GM21737 (cell line): ENCODE results near the gene AUTS2.
A peak's percentile ranks its signal among the peaks of the same experiment; 100 is the strongest.

Experiments used
- ATAC-seq: cut with Tn5 transposase; IDR thresholded peaks from one replicate; pipeline ENCODE4 v1.9.1; 2021; ENCODE audit warnings: mild to moderate bottlenecking, moderate library complexity; ENCODE audit not compliant: unreplicated experiment

The AUTS2 gene

DNA sequence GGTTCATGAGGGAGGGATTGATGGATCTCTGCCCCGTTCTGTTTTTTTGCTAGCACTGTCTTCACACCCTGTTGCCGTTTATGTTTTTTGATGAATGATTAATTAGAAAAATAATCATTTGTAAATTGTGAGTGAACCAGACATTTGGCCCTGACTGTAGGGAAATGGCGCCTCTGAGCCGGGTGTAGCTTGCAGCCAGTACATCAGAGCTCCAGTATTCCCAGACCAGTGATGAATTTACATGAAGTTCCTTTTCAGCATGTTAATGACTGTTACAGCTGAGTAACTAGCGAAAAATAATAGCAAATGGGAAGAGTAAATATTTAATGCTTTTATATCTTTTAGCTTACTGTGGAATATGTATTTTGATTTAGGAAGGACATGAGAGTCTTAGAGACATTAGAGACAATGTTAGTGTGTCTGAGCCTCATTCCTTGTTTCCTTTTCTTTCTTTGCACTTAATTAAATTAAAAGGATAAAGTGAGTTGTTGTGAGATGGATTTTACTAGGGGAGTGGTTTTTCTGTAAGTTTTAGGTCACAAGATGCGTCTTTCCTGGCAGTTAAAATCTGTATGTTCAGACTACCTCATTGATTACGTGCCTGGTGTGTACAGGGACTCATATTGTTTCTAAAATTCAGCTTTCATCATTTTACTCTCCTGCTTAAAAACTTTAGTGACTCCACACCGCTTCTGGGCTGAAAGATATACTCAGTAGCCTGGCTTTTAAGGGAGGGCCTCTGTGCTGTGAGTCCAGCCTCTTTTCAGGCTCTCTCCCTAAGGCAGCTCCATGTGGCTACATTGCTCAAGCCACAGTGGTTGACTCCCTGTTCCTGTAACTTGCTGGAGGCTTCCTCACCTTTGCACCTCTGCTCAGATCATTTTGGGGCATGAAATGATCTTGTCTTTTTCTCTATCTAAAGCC is 86.4 kb downstream of the AUTS2 start:
- ATAC-seq: no peak

DNA sequence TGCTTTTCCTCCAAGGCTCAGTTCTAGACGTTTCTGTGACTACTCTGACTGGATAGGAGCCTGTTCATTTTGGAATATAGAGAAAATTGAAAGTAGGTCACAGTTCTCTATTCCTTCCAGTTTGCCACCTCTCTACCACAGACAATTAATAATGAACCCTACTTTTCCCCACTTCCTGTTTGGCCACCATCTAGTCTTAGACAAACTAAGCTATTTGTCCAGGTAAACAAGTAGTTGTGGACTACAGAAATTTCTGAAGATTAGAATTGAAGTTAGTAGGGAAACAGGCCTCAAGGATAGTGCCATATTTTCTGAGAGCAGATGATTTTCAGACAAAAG is 87.0 kb downstream of the AUTS2 start:
- ATAC-seq: no peak

GRCh38 chr7:69686366-69686765 is 88.1 kb downstream of the AUTS2 start:
- ATAC-seq: no peak

DNA sequence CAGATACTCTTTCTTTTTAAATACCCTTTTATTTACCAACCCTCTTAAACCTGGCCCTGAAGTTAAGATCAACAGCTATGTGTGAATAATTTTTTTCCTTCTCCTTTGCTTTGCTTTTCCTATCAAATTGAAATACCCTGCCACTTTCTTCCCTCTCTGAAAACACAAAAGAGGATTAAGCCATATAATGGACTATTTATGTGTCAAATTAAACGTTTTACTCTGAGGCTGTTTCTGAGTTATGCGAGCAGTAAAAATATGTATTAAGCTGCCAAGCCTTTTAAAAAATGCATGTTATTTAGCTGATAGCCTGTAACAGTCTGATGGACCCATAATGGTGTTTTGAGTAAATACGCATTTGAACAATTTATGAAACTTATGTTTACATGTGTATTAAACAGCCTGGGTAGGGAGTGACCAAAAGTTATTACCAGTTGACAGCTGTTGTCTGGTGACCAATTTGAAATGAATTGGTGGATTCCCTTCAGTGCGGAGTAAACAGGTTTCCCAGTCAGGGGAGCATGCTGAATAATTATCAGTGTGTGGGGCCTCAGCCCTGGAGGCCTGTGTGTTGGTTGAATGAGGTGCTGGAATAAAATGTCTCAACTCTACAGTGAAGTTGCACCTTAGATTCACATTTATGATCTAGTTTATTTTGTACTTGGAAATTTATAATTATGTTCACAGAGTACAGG is 89.6 kb downstream of the AUTS2 start:
- ATAC-seq: no peak

DNA sequence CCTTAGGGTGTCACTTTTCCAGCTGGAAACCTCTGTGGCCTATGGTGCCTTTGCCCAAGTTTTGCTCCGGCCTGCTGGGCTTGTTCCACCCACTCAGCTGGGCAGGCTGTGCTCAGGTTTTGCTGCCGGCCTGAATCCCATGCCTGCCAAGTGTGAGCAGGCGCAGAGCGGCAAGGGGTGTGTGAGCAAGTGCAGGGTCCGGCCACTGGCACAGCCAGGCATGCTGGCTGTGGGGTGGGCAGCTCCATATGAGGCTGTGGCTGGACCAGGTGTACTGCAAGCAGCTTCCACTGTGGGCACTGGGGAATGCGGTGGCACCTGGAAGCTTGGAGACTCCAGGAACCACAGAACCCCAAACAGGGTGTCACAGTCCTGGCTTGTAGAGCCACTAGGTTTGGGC is 92.1 kb downstream of the AUTS2 start:
- ATAC-seq: no peak

GRCh38 chr7:69691327-69691726 is 93.1 kb downstream of the AUTS2 start:
- ATAC-seq: no peak

DNA sequence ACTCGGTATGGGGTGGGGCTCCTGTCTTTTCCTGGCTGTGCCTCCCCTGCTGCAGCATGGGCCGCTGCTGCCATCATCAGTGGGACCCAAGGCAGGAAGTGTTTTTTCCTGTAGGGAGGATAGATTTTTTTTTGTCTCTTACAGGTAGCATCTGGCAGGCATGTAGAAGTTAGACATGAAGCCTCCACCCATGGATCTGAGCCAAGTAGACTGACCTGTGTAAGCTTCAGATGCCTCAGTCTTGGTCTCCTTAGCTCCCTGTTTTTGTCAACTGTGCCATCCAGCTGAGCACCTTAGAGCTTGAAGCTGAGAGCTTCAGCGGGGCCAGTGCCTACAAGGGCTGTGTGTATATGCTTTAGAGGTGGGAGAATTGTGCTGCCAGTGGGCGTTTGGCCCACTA is 93.5 kb downstream of the AUTS2 start:
- no peak for ATAC-seq

DNA sequence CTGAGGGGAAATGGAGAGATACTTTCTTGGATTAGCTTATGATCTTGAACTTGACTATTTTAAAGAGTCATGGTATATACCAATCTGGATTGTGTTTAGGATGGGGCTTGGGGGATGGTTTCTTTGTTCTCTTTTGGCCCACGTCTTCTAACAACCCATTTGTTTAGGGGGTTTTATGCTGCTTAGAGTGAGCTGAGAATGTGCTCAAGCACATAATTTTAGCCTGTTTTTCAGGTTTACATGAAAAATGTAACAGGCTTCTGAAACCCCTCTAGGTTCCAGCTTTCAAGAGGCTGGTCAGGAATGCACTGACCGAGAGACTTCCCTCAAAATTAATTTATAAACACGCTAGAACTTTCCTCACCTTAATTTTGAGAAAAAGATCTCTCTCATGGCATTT is 94.3 kb downstream of the AUTS2 start:
- ATAC-seq: no peak

GRCh38 chr7:69693042-69693441 is 94.8 kb downstream of the AUTS2 start:
- no peak for ATAC-seq

DNA sequence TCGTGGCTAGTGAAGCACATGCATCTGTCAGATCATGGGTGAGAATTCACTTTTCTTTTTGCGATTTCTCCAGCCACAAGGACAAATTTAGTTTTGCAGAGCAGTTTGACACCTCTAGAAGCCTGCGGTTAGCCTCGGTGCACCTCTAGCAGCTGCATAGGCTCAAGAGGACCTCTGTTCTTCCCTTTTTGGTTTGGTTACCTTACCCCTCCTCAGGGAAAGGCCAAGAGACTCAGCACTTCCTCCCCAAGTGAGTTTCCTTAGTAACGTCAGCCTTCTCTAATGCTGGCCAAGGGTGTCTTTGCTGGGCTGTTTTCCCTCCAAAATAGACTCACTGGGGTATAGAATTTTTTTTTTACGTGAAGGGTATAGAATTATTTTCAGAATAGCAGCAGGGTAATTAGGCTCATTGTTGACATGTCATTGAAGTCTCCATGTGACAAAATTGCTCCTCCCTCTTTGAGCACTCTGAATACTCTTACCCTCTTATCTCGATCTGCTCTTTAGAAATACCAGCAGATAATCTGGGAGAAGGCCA is 97.8 kb downstream of the AUTS2 start:
- peak; percentile 81 for ATAC-seq

DNA sequence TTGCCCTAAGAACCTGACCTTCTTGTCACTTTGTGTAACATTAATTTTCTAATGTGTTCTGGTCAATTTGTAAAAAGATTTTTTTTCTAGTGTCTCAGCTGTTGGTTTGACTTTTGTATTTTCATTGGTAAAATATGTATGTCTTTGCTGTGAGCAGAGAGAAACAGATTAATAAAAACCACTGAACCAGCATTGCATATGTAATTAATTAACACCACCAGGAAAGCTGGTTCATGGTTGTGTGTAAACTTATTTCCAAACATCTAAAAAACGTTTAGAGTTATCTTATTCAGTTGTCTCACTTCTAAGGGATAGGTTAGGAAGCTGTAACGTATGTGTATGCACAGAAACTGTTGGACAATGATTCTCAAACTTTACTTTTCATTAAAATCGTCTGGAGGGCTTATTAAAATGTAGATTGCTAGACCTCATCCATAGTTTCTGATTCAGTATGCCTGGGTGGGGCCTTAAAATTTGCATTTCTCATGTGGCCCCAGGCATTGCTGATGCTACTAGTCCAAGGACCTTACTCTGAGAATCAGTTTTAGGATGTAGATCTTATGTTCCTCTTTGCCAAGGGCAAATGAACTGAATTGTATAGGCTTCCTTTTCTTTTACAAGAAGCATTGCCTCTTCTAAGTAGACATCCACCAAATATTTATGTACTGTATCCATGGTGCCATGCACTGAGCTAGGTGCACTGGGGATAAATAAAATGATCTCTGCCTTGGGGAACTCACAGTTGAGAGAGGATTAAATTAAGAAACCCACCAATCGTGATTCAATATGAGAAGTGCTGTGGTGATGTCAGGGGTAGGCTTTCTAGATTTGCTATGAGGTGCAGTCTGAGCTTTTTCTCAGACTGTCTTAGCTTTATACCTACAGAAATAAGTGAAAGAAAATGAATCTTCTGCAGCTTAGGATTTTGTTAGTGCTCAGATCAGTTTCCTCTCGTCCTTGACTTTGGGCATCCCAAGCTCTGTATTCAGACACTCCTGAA is 98.7 kb downstream of the AUTS2 start:
- no peak for ATAC-seq

GRCh38 chr7:69698109-69698825 is 100.0 kb downstream of the AUTS2 start:
- ATAC-seq: no peak

GRCh38 chr7:69699931-69700330 is 101.7 kb downstream of the AUTS2 start:
- ATAC-seq: no peak

DNA sequence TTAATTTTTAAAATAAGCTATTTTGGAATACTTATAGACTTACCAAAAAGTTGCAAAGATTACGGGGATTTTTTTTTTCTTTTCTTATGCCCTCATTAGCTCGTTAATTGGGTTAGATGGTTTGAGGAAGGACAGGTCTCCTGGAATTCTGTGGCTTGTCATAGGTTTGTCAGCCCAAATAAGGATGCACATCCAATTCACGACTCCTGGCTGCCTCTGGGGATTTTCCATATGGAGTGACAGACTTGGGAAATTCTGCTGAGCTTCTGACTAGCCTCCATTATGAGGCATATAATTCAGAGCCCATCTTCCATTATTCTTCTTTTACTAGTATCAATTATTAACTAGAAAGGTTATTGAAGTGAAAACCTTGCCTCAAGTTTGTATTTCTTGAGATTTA is 102.1 kb downstream of the AUTS2 start:
- no peak for ATAC-seq

GRCh38 chr7:69701288-69701687 is 103.0 kb downstream of the AUTS2 start:
- ATAC-seq: no peak

- no peak for ATAC-seq
Measured at GRCh38 chr7:69702357-69702756, 104.1 kb downstream of the AUTS2 start.

DNA sequence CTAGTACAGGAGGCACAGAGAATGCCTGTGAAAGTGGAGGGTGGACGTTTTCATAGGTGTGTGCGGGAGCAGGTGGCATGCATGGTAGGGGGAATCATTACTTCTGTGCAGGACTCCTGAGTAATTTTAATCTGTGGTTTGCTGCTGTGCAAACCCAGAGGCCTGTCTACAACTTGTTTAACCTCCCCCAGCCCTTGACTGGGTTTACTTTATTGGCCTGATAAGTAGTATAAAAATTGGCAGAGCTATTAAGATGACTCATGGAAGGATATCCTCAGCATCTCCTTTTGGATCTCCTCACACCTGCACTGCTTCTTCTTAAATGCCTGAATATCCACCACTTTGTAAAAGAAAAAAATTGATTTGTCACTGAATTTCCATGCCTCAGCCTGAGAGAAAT is 104.8 kb downstream of the AUTS2 start:
- ATAC-seq: no peak

GRCh38 chr7:69706070-69706469 is 107.8 kb downstream of the AUTS2 start:
- no peak for ATAC-seq

- ATAC-seq: no peak
Measured at GRCh38 chr7:69708857-69709256, 110.6 kb downstream of the AUTS2 start.

DNA sequence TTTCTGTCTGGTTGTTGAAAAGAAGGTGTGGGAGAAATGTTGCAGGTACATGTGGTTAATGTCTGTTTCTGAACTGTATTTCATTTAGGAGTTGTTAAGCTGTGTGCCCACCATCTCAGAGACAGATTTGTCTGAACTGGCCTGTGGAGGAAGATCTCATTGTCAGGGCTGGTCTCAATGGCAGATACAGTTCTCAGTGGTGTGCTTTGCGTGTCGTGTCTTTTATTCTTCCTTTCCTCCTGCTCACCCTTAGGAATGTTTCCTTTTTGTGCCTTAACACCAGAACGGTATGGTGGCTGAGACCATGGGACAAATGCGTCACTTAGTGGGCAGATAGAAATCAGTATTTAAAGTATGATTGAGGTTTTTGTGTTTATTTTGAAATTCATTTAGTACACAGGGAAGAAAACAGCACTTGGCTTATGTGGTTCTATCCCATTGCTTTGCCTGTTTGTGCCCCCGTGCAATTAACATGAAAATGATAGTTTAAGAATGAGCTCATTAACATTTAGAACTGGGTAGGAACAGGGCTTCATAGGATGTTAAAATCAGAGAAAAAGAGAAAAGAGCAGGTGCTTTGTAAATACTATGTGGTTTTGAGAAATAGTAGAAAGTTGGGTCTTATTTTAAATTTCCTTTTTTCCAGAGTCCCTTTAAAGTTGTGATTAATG is 112.6 kb downstream of the AUTS2 start:
- no peak for ATAC-seq
